Pancreas (tissue), 10 donors: ENCODE measurements around the gene SCIN. TPM values are rescaled to one million over a fixed set of nuclear protein-coding genes. Genes with fewer than 3 reads are reported as not detected.

ENCODE experiments used
- ATAC-seq, 4 donors: fragments of 200-7000 bp; cut with Tn5 transposase; one replicate each; pipeline versions ENCODE4 v1.8.0 to v1.9.1; 2020; ENCODE audit warnings: mild to moderate bottlenecking in 4 of 4, moderate library complexity in 4 of 4
- DNase-seq, 6 donors: peaks; one replicate each; pipeline ENCODE4 v3.0.0-alpha.2; 2020
- FAIRE-seq: peaks from 2 replicates; lab custom pipeline; 2012; peaks lifted over from hg19 to GRCh38; lab: Jason Lieb, UNC
- H3K27ac ChIP-seq, 4 donors: fragments of 200-600 bp; sonication (generic); 1 replicate in 3 of 4; 2 replicates in 1 of 4; pipeline versions ENCODE4 v1.5.0 to v1.8.0; 2020
- H3K27me3 ChIP-seq, 4 donors: fragments of 200-600 bp; one replicate each; pipeline ENCODE4 v1.8.0; 2021
- H3K36me3 ChIP-seq, 3 donors: fragments of 200-600 bp; sonication (generic) in 1 of 3; one replicate each; pipeline versions ENCODE4 v1.5.0 to v1.8.0; 2020 to 2021
- H3K4me1 ChIP-seq, 3 donors: fragments of 200-600 bp; one replicate each; pipeline ENCODE4 v1.8.0; 2021
- H3K4me3 ChIP-seq, 4 donors: fragments of 200-600 bp; sonication (generic) in 2 of 4; one replicate each; pipeline versions ENCODE4 v1.5.0 to v1.8.0; 2020 to 2021
- H3K9me3 ChIP-seq, 4 donors: fragments of 200-600 bp; one replicate each; pipeline ENCODE4 v1.8.0; 2021
- WGBS, 2 donors: extraction: QIAGEN DNeasy Blood & Tissue Kit; methylation state at CpG; one replicate each; pipeline ENCODE4 v1.1.7; 2013; 5-methylcytosine and 5-hydroxymethylcytosine counted together
- intact Hi-C, 3 donors: fragments of 100-400 bp; cut with DNase I; formaldehyde crosslinking; loops; one replicate each; pipeline versions ENCODE4 v1.11.1 to v1.14.2; 2022
- polyA plus RNA-seq, 2 donors: library from polyadenylated mRNA; stranded (reverse); fragments of 200-250 nt; gene quantifications; one replicate each; pipeline ENCODE4 v1.2.3, GENCODE V29; 2013
- total RNA-seq, 6 donors: library from RNA; stranded (reverse); fragmentation: NEBNext Ultra II Directional in 4 of 6; extraction: Animal tissue kit (Norgen Biotek cat#: 25700) in 4 of 6; gene quantifications; one replicate each; pipeline versions ENCODE4 v1.2.1 to v1.2.4, GENCODE V29; 2021 to 2023
- TF ChIP-seq, protein P1 (sequence below), 4 donors: fragments of 200-600 bp; sonication (generic) in 3 of 4; IDR thresholded peaks; one replicate each; pipeline versions ENCODE4 v1.5.0 to v1.8.0; 2021; ENCODE audit warnings: antibody characterized with exemption in 4 of 4
- donor health status: healthy with polysubstance abuse.
- donor health status: DM: no; HTN: no; CAD: no; lungs with moderate emphysema.
- donor health status: DM: no; HTN: no; CAD: no.
- donor health status: control.
- donor health status: control.
- donor health status: Bipolar disorder and iron deficiency.
- donor health status: DM: yes; HTN: yes; CAD: no.
- donor health status: DM: no; HTN: no; CAD: no.
- donor health status: DM: no; HTN: no; CAD: no.
- donor health status: DM: yes; HTN: yes; CAD: no.

Gene SCIN
- total and polyA plus RNA-seq, 8 donors, result 0.39 to 6.1 (median 1.1) TPM

DNA sequence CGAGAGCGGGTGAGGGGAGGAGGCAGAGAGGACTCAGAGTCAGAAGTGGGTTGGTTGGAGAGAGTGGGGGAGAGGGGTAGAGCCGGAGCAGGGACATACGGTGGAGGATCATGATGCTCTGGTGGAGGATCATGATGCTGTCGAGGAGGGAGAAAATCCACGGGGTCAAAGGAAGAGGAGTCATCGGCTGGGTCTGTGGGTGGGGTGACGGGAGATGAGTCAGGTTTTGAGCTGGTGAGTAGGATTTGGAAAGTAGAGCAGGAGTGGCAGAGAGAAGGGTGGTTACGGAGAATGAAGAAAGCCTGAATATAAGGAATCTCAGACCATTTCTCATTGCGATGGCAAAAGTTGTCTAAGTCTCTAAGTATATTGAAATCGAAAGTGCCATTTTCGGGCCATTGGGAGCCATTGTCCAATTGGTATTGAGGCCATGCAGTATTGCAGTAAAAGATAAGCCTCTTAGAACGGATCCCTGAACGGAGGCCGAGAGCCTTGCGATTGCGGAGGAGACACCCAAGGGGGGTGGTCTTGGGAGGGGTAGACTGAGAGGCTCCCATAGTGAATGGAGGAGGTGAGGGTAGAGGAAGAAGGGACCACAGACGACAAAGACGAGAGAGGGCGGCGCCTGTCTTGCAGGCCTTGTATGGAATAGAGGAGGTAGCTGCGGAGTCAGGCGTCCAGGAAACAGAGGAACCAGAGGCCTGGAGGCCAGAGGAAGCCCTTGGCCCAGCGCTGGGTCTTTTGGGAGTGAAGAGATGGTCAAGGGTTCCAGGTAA lies 23.8 kb downstream of the SCIN start:
- Histone ChIP-seq H3K4me3 (no peak overlapping the region), H3K9me3 (no peaks in the 10 kb centered on the region), H3K27me3 (no peaks in the 10 kb centered on the region), H3K4me1 (no peaks in the 10 kb centered on the region), H3K36me3 (no peaks in the 10 kb centered on the region), H3K27ac (no peak overlapping the region)
- intact Hi-C loops, result no loop called here
- TF ChIP-seq, protein P1, sequence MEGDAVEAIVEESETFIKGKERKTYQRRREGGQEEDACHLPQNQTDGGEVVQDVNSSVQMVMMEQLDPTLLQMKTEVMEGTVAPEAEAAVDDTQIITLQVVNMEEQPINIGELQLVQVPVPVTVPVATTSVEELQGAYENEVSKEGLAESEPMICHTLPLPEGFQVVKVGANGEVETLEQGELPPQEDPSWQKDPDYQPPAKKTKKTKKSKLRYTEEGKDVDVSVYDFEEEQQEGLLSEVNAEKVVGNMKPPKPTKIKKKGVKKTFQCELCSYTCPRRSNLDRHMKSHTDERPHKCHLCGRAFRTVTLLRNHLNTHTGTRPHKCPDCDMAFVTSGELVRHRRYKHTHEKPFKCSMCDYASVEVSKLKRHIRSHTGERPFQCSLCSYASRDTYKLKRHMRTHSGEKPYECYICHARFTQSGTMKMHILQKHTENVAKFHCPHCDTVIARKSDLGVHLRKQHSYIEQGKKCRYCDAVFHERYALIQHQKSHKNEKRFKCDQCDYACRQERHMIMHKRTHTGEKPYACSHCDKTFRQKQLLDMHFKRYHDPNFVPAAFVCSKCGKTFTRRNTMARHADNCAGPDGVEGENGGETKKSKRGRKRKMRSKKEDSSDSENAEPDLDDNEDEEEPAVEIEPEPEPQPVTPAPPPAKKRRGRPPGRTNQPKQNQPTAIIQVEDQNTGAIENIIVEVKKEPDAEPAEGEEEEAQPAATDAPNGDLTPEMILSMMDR (IDR thresholded peaks at IDR 0.05), result no peak
- WGBS, 2 donors, result 92 to 93% methylated on average over 24 of the region's 24 CpGs
- DNase-seq (no peak), FAIRE-seq (no peak), ATAC-seq (no peak)

DNA sequence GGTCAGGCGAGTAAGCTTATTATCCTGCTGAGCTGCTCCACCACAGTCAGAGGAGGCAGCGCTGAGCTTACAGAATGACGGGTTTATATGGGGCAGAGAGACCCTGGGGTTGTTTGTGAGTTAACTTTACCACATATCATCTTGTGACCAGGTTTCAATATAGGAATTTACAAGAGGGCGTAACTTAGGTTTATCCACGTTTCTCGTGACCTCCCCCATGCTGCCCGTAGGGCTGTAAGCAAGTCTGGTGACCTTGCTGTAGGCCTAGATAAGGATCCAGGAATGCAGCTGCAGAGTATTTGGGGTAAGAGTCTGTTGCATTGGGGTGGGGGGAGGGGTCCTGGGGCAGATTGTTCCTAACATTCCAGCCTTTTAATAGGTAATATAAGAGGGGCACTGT lies 24.6 kb downstream of the SCIN start:
- DNase-seq, result no peak
- WGBS, 2 donors, result 81 to 87% methylated on average over 7 of the region's 7 CpGs
- TF ChIP-seq, protein P1 (IDR thresholded peaks at IDR 0.05), result no peak
- H3K9me3 ChIP-seq, result no peaks in the 10 kb centered on the region
- no peaks in the 10 kb centered on the region for H3K27me3 ChIP-seq
- no peak overlapping the region for H3K27ac ChIP-seq
- no peaks in the 10 kb centered on the region for H3K36me3 ChIP-seq
- intact Hi-C loops, result no loop called here
- no peak for FAIRE-seq
- H3K4me1 ChIP-seq, result no peaks in the 10 kb centered on the region
- ATAC-seq, result no peak
- no peak overlapping the region for H3K4me3 ChIP-seq

DNA sequence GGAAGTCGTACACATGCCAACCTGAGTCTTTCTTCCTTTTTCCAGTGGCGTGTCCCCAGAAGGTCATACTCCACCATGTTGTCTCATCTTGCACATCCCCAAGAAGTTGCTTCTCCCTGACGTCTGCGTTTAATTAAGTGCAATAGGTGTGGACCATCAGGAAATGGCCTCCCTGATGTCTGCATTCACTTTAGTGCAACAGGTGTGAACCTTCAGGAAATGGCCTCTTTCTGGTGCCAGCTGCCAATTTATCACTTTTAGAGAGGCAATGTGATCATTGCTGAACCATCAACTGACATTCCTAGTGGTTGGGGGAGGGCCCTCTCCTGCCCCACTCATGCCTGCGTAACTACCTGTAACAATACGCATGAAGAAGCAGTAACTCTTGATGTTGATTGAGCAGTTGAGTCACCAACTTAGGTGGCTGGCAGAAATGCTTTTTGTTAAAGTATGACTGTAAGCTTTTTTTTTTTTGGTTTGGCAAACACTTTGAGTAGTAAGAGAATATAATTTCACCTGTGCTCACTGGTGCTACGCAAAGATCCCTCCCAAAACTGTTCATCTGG lies 25.8 kb downstream of the SCIN start:
- no peaks in the 10 kb centered on the region for H3K9me3 ChIP-seq
- no peak for FAIRE-seq
- H3K36me3 ChIP-seq, result no peaks in the 10 kb centered on the region
- no peak overlapping the region for H3K27ac ChIP-seq
- no peak overlapping the region for H3K4me3 ChIP-seq
- 69 to 71% methylated on average over 7 of the region's 7 CpGs for WGBS, 2 donors
- TF ChIP-seq, protein P1 (IDR thresholded peaks at IDR 0.05), result no peak
- H3K27me3 ChIP-seq, result no peaks in the 10 kb centered on the region
- intact Hi-C loops, result no loop called here
- no peak for ATAC-seq
- DNase-seq, result no peak
- no peaks in the 10 kb centered on the region for H3K4me1 ChIP-seq

DNA sequence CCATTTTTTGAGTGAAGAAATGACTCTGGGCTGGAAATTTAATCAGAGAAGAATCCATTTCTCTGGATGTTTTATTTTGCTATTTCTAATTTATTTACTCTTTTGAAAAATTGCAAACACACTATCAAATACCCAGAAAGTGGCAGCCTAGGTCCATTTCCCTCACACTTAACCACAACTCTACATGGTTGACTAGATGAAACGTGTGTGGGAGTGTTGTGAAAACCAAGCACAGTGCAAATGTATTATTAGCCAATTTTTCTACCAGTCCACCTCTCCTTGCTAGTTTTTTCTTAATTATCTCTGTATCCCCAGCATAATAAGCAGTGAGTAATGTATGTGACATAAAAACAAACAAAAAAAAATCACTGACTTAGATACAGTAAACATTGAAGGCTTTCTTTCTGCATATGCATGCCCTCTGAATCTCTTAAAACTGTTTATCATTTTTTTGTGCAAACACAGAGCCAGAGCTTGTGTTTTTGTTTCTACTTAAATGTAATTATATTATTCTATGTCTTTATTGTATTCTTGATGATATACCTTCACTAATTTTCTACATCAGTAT lies 30.9 kb downstream of the SCIN start:
- 60 to 75% methylated on average over 1 of the region's 1 CpG for WGBS, 2 donors
- FAIRE-seq, result no peak
- intact Hi-C loops, result no loop called here

More for the DNA sequence above, 30.9 kb downstream of the SCIN start:
- DNase-seq, result no peak
- H3K36me3 ChIP-seq, result no peaks in the 10 kb centered on the region
- no peak for ATAC-seq
- TF ChIP-seq, protein P1 (IDR thresholded peaks at IDR 0.05), result no peak
- H3K9me3 ChIP-seq, result no peaks in the 10 kb centered on the region
- H3K27me3 ChIP-seq, result no peaks in the 10 kb centered on the region
- no peaks in the 10 kb centered on the region for H3K4me1 ChIP-seq
- no peak overlapping the region for H3K27ac ChIP-seq
- H3K4me3 ChIP-seq, result no peak overlapping the region
